IMR-90 (cell line): Measurements from ENCODE around the gene ACSL3. TPM values are rescaled to one million over a fixed set of nuclear protein-coding genes. Genes with fewer than 3 reads are reported as not detected.

ENCODE experiments used
- ATAC-seq: fragments of 200-7000 bp; cut with Tn5 transposase; 2 replicates; pipeline ENCODE4 v1.9.1; 2020; ENCODE audit warnings: low read depth, mild to moderate bottlenecking, moderate library complexity
- BruUV-seq: library from RNA; stranded (reverse); fragments of 400-500 nt; replicated peaks from 2 replicates; lab custom pipeline; 2021; lab: Mats Ljungman, UMichigan
- CTCF ChIA-PET: fragments of 300-600 bp; formaldehyde crosslinking; extraction: SDS; loops from one replicate; lab custom pipeline; 2021; ENCODE audit warnings: antibody characterized with exemption; lab: Yijun Ruan, JAX
- POLR2A ChIA-PET: fragments of 300-600 bp; sonication (Branson Sonifier 250); formaldehyde crosslinking; loops from one replicate; lab custom pipeline; 2022; ENCODE audit warnings: antibody characterized with exemption; ENCODE audit not compliant: unreplicated experiment; lab: Charles Lee
- DNase-seq: peaks from one replicate; pipeline ENCODE4 v3.0.0; 2013
- H2AFZ ChIP-seq: replicated peaks from 2 replicates; pipeline ENCODE3; 2013; ENCODE audit warnings: low read length, mild to moderate bottlenecking; ENCODE audit not compliant: poor library complexity
- H2AK5ac ChIP-seq: 2 replicates; pipeline ENCODE4 v1.6.1; 2013; ENCODE audit warnings: low read depth, low read length, inconsistent platforms
- H2AK9ac ChIP-seq: replicated peaks from 2 replicates; pipeline ENCODE3; 2013; ENCODE audit warnings: mild to moderate bottlenecking, low read depth, low read length, moderate library complexity; ENCODE audit not compliant: poor library complexity
- H2BK120ac ChIP-seq: 2 replicates; pipeline ENCODE4 v1.6.1; 2013; ENCODE audit warnings: low read depth, low read length, inconsistent platforms
- H2BK15ac ChIP-seq: 3 replicates; pipeline ENCODE4 v1.6.1; 2013; ENCODE audit warnings: low read depth, low read length, inconsistent platforms
- H2BK20ac ChIP-seq: 2 replicates; pipeline ENCODE4 v1.6.1; 2013; ENCODE audit warnings: low read depth, mild to moderate bottlenecking, inconsistent platforms, low read length, moderate library complexity
- H2BK5ac ChIP-seq: 2 replicates; pipeline ENCODE4 v1.6.1; 2013; ENCODE audit warnings: mild to moderate bottlenecking, low read depth, low read length, inconsistent platforms; ENCODE audit not compliant: poor library complexity, severe bottlenecking
- H3K14ac ChIP-seq: replicated peaks from 2 replicates; pipeline ENCODE4 v1.6.1; 2013; ENCODE audit warnings: low read depth, low read length, inconsistent platforms
- H3K18ac ChIP-seq: 2 replicates; pipeline ENCODE4 v1.6.1; 2013; ENCODE audit warnings: low read depth, low read length, control low read depth
- H3K23ac ChIP-seq: 2 replicates; pipeline ENCODE4 v1.6.1; 2013; ENCODE audit warnings: low read depth, low read length, inconsistent platforms
- H3K27ac ChIP-seq: 2 replicates; pipeline ENCODE4 v1.5.1; 2013; ENCODE audit warnings: mild to moderate bottlenecking, control low read depth, low read length; ENCODE audit not compliant: insufficient read depth
- H3K27me3 ChIP-seq: 2 replicates; pipeline ENCODE4 v1.6.1; 2013; ENCODE audit warnings: low read length; ENCODE audit not compliant: control insufficient read depth, insufficient read depth
- H3K36me3 ChIP-seq: 2 replicates; pipeline ENCODE4 v1.6.1; 2013; ENCODE audit warnings: low read length, mixed read lengths; ENCODE audit not compliant: control insufficient read depth, insufficient read depth
- H3K4ac ChIP-seq: 2 replicates; pipeline ENCODE4 v1.6.1; 2013; ENCODE audit warnings: low read depth, low read length, inconsistent platforms
- H3K4me1 ChIP-seq: 2 replicates; pipeline ENCODE4 v1.6.1; 2013; ENCODE audit warnings: low read length, mixed read lengths; ENCODE audit not compliant: control insufficient read depth, insufficient read depth
- H3K4me2 ChIP-seq: 2 replicates; pipeline ENCODE4 v1.6.1; 2013; ENCODE audit warnings: low read depth, mild to moderate bottlenecking, control low read depth, low read length, moderate library complexity
- H3K4me3 ChIP-seq: 2 replicates; pipeline ENCODE4 v1.5.1; 2013; ENCODE audit warnings: low read depth, mild to moderate bottlenecking, control low read depth, low read length, moderate library complexity; ENCODE audit not compliant: insufficient read depth
- H3K56ac ChIP-seq: 2 replicates; pipeline ENCODE4 v1.6.1; 2013; ENCODE audit warnings: low read length, inconsistent platforms; ENCODE audit not compliant: insufficient read depth; ENCODE audit errors: extremely low read depth
- H3K79me1 ChIP-seq, 2 experiments: 2 replicates each; pipeline ENCODE4 v1.6.1; 2013; ENCODE audit warnings: low read length in 2 of 2, inconsistent platforms in 1 of 2, low read depth in 1 of 2
- H3K9ac ChIP-seq: 2 replicates; pipeline ENCODE4 v1.6.1; 2013; ENCODE audit warnings: low read depth, low read length, control low read depth
- H3K9me1 ChIP-seq: 2 replicates; pipeline ENCODE4 v1.6.1; 2013; ENCODE audit warnings: low read length, inconsistent platforms; ENCODE audit not compliant: insufficient read depth
- H3K9me3 ChIP-seq: 2 replicates; pipeline ENCODE4 v1.6.1; 2013; ENCODE audit warnings: low read length; ENCODE audit not compliant: control insufficient read depth, insufficient read depth
- H4K20me1 ChIP-seq: 2 replicates; pipeline ENCODE4 v1.6.1; 2013; ENCODE audit warnings: low read length, inconsistent platforms; ENCODE audit not compliant: insufficient read depth
- H4K5ac ChIP-seq: 2 replicates; pipeline ENCODE4 v1.6.1; 2013; ENCODE audit warnings: mild to moderate bottlenecking, low read depth, low read length, control low read depth
- H4K8ac ChIP-seq, 2 experiments: 2 replicates each; pipeline ENCODE4 v1.6.1; 2013; ENCODE audit warnings: low read depth in 2 of 2, low read length in 2 of 2, control low read depth in 1 of 2, inconsistent platforms in 1 of 2
- H4K91ac ChIP-seq: 2 replicates; pipeline ENCODE4 v1.6.1; 2013; ENCODE audit warnings: low read depth, low read length, inconsistent platforms; ENCODE audit not compliant: insufficient read depth
- BHLHE40 ChIP-seq: fragments of 150-350 bp; IDR thresholded peaks from 2 replicates; pipeline ENCODE4 v1.6.1; 2016; ENCODE audit warnings: mild to moderate bottlenecking, low read depth, low read length
- CEBPB ChIP-seq: IDR thresholded peaks from 2 replicates; pipeline ENCODE4 v1.6.1; 2012; ENCODE audit warnings: low read depth, low read length, improper control_type of control experiment
- CHD1 ChIP-seq: IDR thresholded peaks from 2 replicates; pipeline ENCODE4 v1.6.1; 2012; ENCODE audit warnings: low read depth, low read length, improper control_type of control experiment
- CTCF ChIP-seq: conservative IDR thresholded peaks from 2 replicates; pipeline ENCODE4 v1.5.1; 2012; ENCODE audit warnings: mild to moderate bottlenecking, low read depth, low read length, improper control_type of control experiment
- ELK1 ChIP-seq: fragments of 150-350 bp; IDR thresholded peaks from 2 replicates; pipeline ENCODE4 v1.6.1; 2016; ENCODE audit warnings: low read depth, mild to moderate bottlenecking, low read length, moderate library complexity, borderline replicate concordance
- FOS ChIP-seq: fragments of 150-350 bp; IDR thresholded peaks from 2 replicates; pipeline ENCODE4 v1.6.1; 2016; ENCODE audit warnings: low read depth, low read length
- MAFK ChIP-seq: IDR thresholded peaks from 2 replicates; pipeline ENCODE4 v1.6.1; 2012; ENCODE audit warnings: low read depth, low read length, improper control_type of control experiment
- MAZ ChIP-seq: IDR thresholded peaks from 2 replicates; pipeline ENCODE4 v1.6.1; 2012; ENCODE audit warnings: low read depth, mild to moderate bottlenecking, low read length, improper control_type of control experiment, moderate library complexity, borderline replicate concordance
- MXI1 ChIP-seq: IDR thresholded peaks from 2 replicates; pipeline ENCODE4 v1.6.1; 2012; ENCODE audit warnings: low read depth, mild to moderate bottlenecking, low read length, moderate library complexity, borderline replicate concordance
- NFE2L2 ChIP-seq: fragments of 150-350 bp; IDR thresholded peaks from 2 replicates; pipeline ENCODE4 v1.6.1; 2016; ENCODE audit warnings: low read depth, mild to moderate bottlenecking, low read length
- POLR2A ChIP-seq: IDR thresholded peaks from 2 replicates; pipeline ENCODE4 v1.6.1; 2012; ENCODE audit warnings: mild to moderate bottlenecking, low read depth, low read length
- RAD21 ChIP-seq: IDR thresholded peaks from 2 replicates; pipeline ENCODE4 v1.6.1; 2012; ENCODE audit warnings: low read length, improper control_type of control experiment
- RCOR1 ChIP-seq: IDR thresholded peaks from 2 replicates; pipeline ENCODE4 v1.6.1; 2012; ENCODE audit warnings: mild to moderate bottlenecking, low read length, improper control_type of control experiment; ENCODE audit not compliant: insufficient replicate concordance
- RFX5 ChIP-seq: IDR thresholded peaks from 2 replicates; pipeline ENCODE4 v1.8.0; 2012; ENCODE audit warnings: low read depth, mild to moderate bottlenecking, low read length, moderate library complexity
- SMC3 ChIP-seq: fragments of 150-350 bp; IDR thresholded peaks from 2 replicates; pipeline ENCODE4 v1.6.1; 2016; ENCODE audit warnings: low read depth, mild to moderate bottlenecking, antibody characterized with exemption, low read length, moderate library complexity
- USF2 ChIP-seq: fragments of 150-350 bp; IDR thresholded peaks from 2 replicates; pipeline ENCODE4 v1.6.1; 2017; ENCODE audit warnings: mild to moderate bottlenecking, antibody characterized with exemption, low read length, low read depth
- WGBS, 2 experiments: methylation state at CpG; one replicate each; pipeline versions ENCODE4 v1.1.5 to v1.1.7; 2013; ENCODE audit warnings: missing lambda C conversion rate in 2 of 2; ENCODE audit not compliant: insufficient read length in 1 of 2; ENCODE audit errors: extremely low coverage in 2 of 2; 5-methylcytosine and 5-hydroxymethylcytosine counted together
- dilution Hi-C: fragments of 300-500 bp; cut with HindIII; formaldehyde crosslinking; loops from one replicate; pipeline ENCODE4 v1.14.3; 2018; ENCODE audit warnings: low sequenced_read_pairs; ENCODE audit not compliant: unreplicated experiment
- in situ Hi-C: fragments of 300-500 bp; cut with MboI; formaldehyde crosslinking; loops from 3 replicates; pipeline ENCODE4 v1.14.3; 2019; ENCODE audit warnings: low sequenced_read_pairs, inconsistent platforms, mixed read lengths
- intact Hi-C: fragments of 100-400 bp; cut with micrococcal nuclease; formaldehyde crosslinking; loops from 2 replicates; pipeline ENCODE4 v1.10.0; 2022
- polyA plus RNA-seq, 3 experiments: library from polyadenylated mRNA; depleted of rRNA; stranded (reverse); fragments of >200 nt; gene quantifications; 2 replicates each; pipeline ENCODE4 v1.2.3, GENCODE V29; 2012; ENCODE audit warnings: low replicate concordance in 1 of 3
- total RNA-seq: library from RNA; depleted of rRNA; stranded (reverse); fragments of >200 nt; gene quantifications from 2 replicates; pipeline ENCODE4 v1.2.3, GENCODE V29; 2012

The ACSL3 gene
- total and polyA plus RNA-seq, 2 of the 4 experiments (the other 2 are of a cell fraction): 31.0 to 84.2 TPM

GRCh38 chr2:222828572-222828971, 32.3 kb upstream of the ACSL3 start:
- 87% methylated on average over 3 of the region's 11 CpGs; no CpG with 5 or more reads in 1 of the 2 experiments for WGBS, 2 experiments
- Histone ChIP-seq H3K23ac (no peak overlapping the region), H3K9ac (no peak overlapping the region), H2BK15ac (no peak overlapping the region), H3K4ac (no peak overlapping the region), H4K20me1 (no peaks in the 10 kb centered on the region), H4K5ac (no peak overlapping the region), H3K79me1 (no peaks in the 10 kb centered on the region), H3K18ac (no peak overlapping the region), H2BK20ac (no peak overlapping the region), H2AFZ (no peak overlapping the region), H3K36me3 (no peaks in the 10 kb centered on the region), H2AK5ac (no peak overlapping the region), H2AK9ac (no peak overlapping the region), H3K4me2 (no peak overlapping the region), H3K27ac (no peak overlapping the region), H3K56ac (no peak overlapping the region), H3K27me3 (peaks cover 2% of the 10 kb centered on the region), H3K14ac (no peak overlapping the region), H3K9me3 (no peaks in the 10 kb centered on the region), H3K4me1 (no peaks in the 10 kb centered on the region), H2BK5ac (no peak overlapping the region), H4K91ac (no peak overlapping the region), H2BK120ac (no peak overlapping the region), H4K8ac (no peak overlapping the region), H3K4me3 (no peak overlapping the region), H3K9me1 (no peaks in the 10 kb centered on the region)
- dilution Hi-C loops: no loop called here
- DNase-seq: no peak
- ChIA-PET POLR2A (no interaction called here), CTCF (no interaction called here)
- BruUV-seq: no TSS peak
- intact Hi-C loops: no loop called here
- in situ Hi-C loops: no loop called here
- TF ChIP-seq NFE2L2 (no peak), MXI1 (no peak), BHLHE40 (no peak), FOS (no peak), SMC3 (no peak), ELK1 (no peak), MAFK (no peak), RCOR1 (no peak), POLR2A (no peak), RAD21 (no peak), RFX5 (no peak), USF2 (no peak), MAZ (no peak), CHD1 (no peak), CTCF (no peak), CEBPB (no peak)
- ATAC-seq: no peak
